BE2C (cell line): Measurements from ENCODE around the gene MKLN1.

Experiments
- DNase-seq: peaks from one replicate; pipeline ENCODE4 v3.0.0-alpha.2; 2020
- H3K27me3 ChIP-seq: fragments of 250-450 bp; sonication (Bioruptor Pico); 2 replicates; pipeline ENCODE4 v1.5.1; 2020; ENCODE audit warnings: mild to moderate bottlenecking
- H3K36me3 ChIP-seq: fragments of 250-450 bp; sonication (Bioruptor Pico); 2 replicates; pipeline ENCODE4 v1.5.1; 2020; ENCODE audit warnings: mild to moderate bottlenecking
- H3K4me1 ChIP-seq: fragments of 250-450 bp; sonication (Bioruptor Pico); 2 replicates; pipeline ENCODE4 v1.5.1; 2020
- H3K4me3 ChIP-seq: 2 replicates; pipeline ENCODE4 v1.5.1; 2011; ENCODE audit warnings: low read depth, low read length
- H3K9me3 ChIP-seq: fragments of 250-450 bp; sonication (Bioruptor Pico); 2 replicates; pipeline ENCODE4 v1.5.1; 2020
- CTCF ChIP-seq: IDR thresholded peaks from 2 replicates; pipeline ENCODE4 v1.5.1; 2012; ENCODE audit warnings: mild to moderate bottlenecking, low read depth, low read length

Gene MKLN1

GRCh38 chr7:131288450-131288849 lies 39.2 kb upstream of the MKLN1 start:
- Histone ChIP-seq H3K27me3 (no peaks in the 10 kb centered on the region), H3K4me1 (no peaks in the 10 kb centered on the region), H3K9me3 (no peaks in the 10 kb centered on the region), H3K4me3 (no peak overlapping the region), H3K36me3 (no peaks in the 10 kb centered on the region)
- TF ChIP-seq CTCF = no peak
- DNase-seq = no peak

GRCh38 chr7:131289051-131289450 lies 38.6 kb upstream of the MKLN1 start:
- Histone ChIP-seq H3K4me3 (no peak overlapping the region), H3K9me3 (no peaks in the 10 kb centered on the region), H3K27me3 (no peaks in the 10 kb centered on the region), H3K4me1 (no peaks in the 10 kb centered on the region), H3K36me3 (no peaks in the 10 kb centered on the region)
- no peak for DNase-seq
- no peak for TF ChIP-seq CTCF

- no peak for TF ChIP-seq CTCF
- Histone ChIP-seq H3K4me3 (no peak overlapping the region), H3K9me3 (no peaks in the 10 kb centered on the region), H3K36me3 (no peaks in the 10 kb centered on the region), H3K27me3 (no peaks in the 10 kb centered on the region; the same call in 1 of the 2 replicates), H3K4me1 (peaks cover 6% of the 10 kb centered on the region)
- no peak for DNase-seq
These were observed 35.4 kb upstream of the MKLN1 start for GRCh38 chr7:131292141-131292905.

GRCh38 chr7:131293018-131293417 lies 34.7 kb upstream of the MKLN1 start:
- Histone ChIP-seq H3K9me3 (no peaks in the 10 kb centered on the region), H3K4me3 (no peak overlapping the region), H3K36me3 (no peaks in the 10 kb centered on the region), H3K4me1 (peaks cover 6% of the 10 kb centered on the region), H3K27me3 (no peaks in the 10 kb centered on the region; the same call in 1 of the 2 replicates)
- TF ChIP-seq CTCF = no peak
- no peak for DNase-seq

GRCh38 chr7:131294553-131294952 lies 33.1 kb upstream of the MKLN1 start:
- Histone ChIP-seq H3K4me1 (peaks cover 6% of the 10 kb centered on the region), H3K4me3 (no peak overlapping the region), H3K27me3 (no peaks in the 10 kb centered on the region; the same call in 1 of the 2 replicates), H3K36me3 (no peaks in the 10 kb centered on the region), H3K9me3 (no peaks in the 10 kb centered on the region)
- TF ChIP-seq CTCF = no peak
- DNase-seq = no peak

- no peak overlapping the region for H3K4me3 ChIP-seq
- H3K9me3 ChIP-seq = no peaks in the 10 kb centered on the region
- H3K4me1 ChIP-seq = peaks cover 6% of the 10 kb centered on the region
- H3K27me3 ChIP-seq = no peaks in the 10 kb centered on the region; the same call in 1 of the 2 replicates
- no peak for TF ChIP-seq CTCF
- no peak for DNase-seq
- H3K36me3 ChIP-seq = no peaks in the 10 kb centered on the region
These were observed 29.1 kb upstream of the MKLN1 start for GRCh38 chr7:131298608-131298992.
